Kidney glomerular epithelial cell (primary cell): Measurements from ENCODE around the gene HPX.

Experiments used
- DNase-seq: peaks from one replicate; lab custom pipeline; 2025; lab: John Stamatoyannopoulos, UW

Gene HPX

GRCh38 chr11:6391537-6392134 lies 49.2 kb downstream of the HPX start:
- DNase-seq, result no peak

GRCh38 chr11:6390718-6391469 lies 49.9 kb downstream of the HPX start:
- DNase-seq, result no peak

DNA sequence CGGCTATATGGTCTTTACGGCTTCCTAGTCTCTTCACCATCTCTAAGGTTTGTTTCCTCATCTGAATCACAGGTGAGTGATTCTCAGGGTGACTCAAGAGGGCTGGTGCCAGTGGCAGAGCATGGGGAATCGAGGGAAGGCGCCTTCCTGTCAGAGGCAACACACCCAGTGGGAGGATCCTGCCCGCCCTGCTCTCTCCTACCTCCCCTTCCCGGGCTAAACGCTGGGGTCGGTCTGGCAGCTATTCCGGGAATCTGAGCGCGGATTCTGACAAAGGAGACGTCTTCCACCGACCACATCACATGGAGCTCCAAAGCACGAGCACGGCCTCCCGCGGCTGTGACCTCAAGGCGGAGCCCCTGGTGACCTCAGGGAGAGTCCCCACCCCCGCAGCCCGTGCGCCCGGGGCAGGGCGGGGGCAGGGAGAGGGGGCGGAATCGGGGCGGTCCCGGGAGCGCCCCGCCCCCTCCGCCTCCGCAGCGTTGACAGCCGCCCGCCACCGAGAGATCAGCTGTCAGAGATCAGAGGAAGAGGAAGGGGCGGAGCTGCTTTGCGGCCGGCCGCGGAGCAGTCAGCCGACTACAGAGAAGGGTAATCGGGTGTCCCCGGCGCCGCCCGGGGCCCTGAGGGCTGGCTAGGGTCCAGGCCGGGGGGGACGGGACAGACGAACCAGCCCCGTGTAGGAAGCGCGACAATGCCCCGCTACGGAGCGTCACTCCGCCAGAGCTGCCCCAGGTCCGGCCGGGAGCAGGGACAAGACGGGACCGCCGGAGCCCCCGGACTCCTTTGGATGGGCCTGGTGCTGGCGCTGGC lies 50.7 kb downstream of the HPX start, which contains the start of gene SMPD1:
Gene SMPD1, plus strand, starts transcription at position 570 of the 813 bp plus-strand sequence. Its CDS starts 125 bp downstream, at position 695.
- peak; percentile 96 for DNase-seq

GRCh38 chr11:6388748-6389147 lies 52.0 kb downstream of the HPX start:
- DNase-seq, result no peak

- peak; percentile 82 for DNase-seq
These were observed 52.8 kb downstream of the HPX start for GRCh38 chr11:6387811-6388599.

GRCh38 chr11:6385046-6385777 lies 55.6 kb downstream of the HPX start:
- DNase-seq, result no peak
